GM12878 (cell line): Measurements from ENCODE around the gene RAMACL. TPM values are rescaled to one million over a fixed set of nuclear protein-coding genes. Genes with fewer than 3 reads are reported as not detected.

Experiments
- PAX8 ChIP-seq: fragments of 450-650 bp; IDR thresholded peaks from 2 replicates; pipeline ENCODE4 v1.6.1; 2017; ENCODE audit warnings: mild to moderate bottlenecking, moderate library complexity
- RELA ChIP-seq: fragments of 450-650 bp; IDR thresholded peaks from 2 replicates; pipeline ENCODE4 v1.8.0; 2014; ENCODE audit warnings: borderline replicate concordance; ENCODE audit not compliant: partially characterized antibody
- YBX1 ChIP-seq: fragments of 450-650 bp; IDR thresholded peaks from 2 replicates; pipeline ENCODE4 v1.6.1; 2016; ENCODE audit warnings: antibody characterized with exemption
- ZBTB40 ChIP-seq: fragments of 450-650 bp; IDR thresholded peaks from 2 replicates; pipeline ENCODE4 v1.6.1; 2016; ENCODE audit warnings: mild to moderate bottlenecking, moderate library complexity, borderline replicate concordance
- ZNF24 ChIP-seq: fragments of 450-650 bp; IDR thresholded peaks from 2 replicates; pipeline ENCODE4 v1.6.1; 2017; ENCODE audit warnings: antibody characterized with exemption, mild to moderate bottlenecking
- polyA plus RNA-seq, 11 experiments: library from polyadenylated mRNA; depleted of rRNA in 4 of 11; unstranded in 6 of 11; stranded (reverse) in 5 of 11; fragments of >200 nt; fragmentation: Nextera tagmentation in 4 of 11; fragmentation: Illumina TruSeq in 1 of 11; extraction: Ambion mirVana in 4 of 11; extraction: Trizol in 1 of 11; gene quantifications; 1 replicate in 1 of 11; 2 replicates in 10 of 11; pipeline versions ENCODE4 v1.2.1 to v1.2.3, GENCODE V29; 2011 to 2016; ENCODE audit warnings: inconsistent platforms in 2 of 11, missing spikeins in 2 of 11, low read depth in 1 of 11
- total RNA-seq, 4 experiments: library from RNA; depleted of rRNA in 3 of 4; stranded (reverse); fragments of >200 nt in 3 of 4; fragmentation: Illumina TruSeq in 1 of 4; extraction: Trizol in 1 of 4; gene quantifications; 2 replicates each; pipeline versions ENCODE4 v1.2.1 to v1.2.3, GENCODE V29; 2013 to 2021
- TF ChIP-seq, protein P1 (sequence below): fragments of 450-650 bp; IDR thresholded peaks from 2 replicates; pipeline ENCODE4 v1.6.1; 2017; ENCODE audit warnings: low read depth, mild to moderate bottlenecking, moderate library complexity
- TF ChIP-seq, protein P2 (sequence below): IDR thresholded peaks from 2 replicates; pipeline ENCODE4 v1.6.1; 2011; ENCODE audit warnings: low read depth, low read length, improper control_type of control experiment, borderline replicate concordance
- TF ChIP-seq, protein P3 (sequence below): fragments of 450-650 bp; IDR thresholded peaks from 2 replicates; pipeline ENCODE4 v1.6.1; 2017; ENCODE audit warnings: borderline replicate concordance

Gene RAMACL
- total and polyA plus RNA-seq, 10 of the 15 experiments (the other 5 are each of a cell fraction or from before 2014, with no cell fraction given): 0.09 to 1.3 (median 0.31) TPM; not detected in 1

- TF ChIP-seq, protein P1, sequence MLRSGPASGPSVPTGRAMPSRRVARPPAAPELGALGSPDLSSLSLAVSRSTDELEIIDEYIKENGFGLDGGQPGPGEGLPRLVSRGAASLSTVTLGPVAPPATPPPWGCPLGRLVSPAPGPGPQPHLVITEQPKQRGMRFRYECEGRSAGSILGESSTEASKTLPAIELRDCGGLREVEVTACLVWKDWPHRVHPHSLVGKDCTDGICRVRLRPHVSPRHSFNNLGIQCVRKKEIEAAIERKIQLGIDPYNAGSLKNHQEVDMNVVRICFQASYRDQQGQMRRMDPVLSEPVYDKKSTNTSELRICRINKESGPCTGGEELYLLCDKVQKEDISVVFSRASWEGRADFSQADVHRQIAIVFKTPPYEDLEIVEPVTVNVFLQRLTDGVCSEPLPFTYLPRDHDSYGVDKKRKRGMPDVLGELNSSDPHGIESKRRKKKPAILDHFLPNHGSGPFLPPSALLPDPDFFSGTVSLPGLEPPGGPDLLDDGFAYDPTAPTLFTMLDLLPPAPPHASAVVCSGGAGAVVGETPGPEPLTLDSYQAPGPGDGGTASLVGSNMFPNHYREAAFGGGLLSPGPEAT: no peak
- TF ChIP-seq ZBTB40 (no peak), YBX1 (no peak), RELA (no peak), PAX8 (no peak), ZNF24 (no peak)
- TF ChIP-seq, protein P2, sequence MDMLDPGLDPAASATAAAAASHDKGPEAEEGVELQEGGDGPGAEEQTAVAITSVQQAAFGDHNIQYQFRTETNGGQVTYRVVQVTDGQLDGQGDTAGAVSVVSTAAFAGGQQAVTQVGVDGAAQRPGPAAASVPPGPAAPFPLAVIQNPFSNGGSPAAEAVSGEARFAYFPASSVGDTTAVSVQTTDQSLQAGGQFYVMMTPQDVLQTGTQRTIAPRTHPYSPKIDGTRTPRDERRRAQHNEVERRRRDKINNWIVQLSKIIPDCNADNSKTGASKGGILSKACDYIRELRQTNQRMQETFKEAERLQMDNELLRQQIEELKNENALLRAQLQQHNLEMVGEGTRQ: no peak
- TF ChIP-seq, protein P3, sequence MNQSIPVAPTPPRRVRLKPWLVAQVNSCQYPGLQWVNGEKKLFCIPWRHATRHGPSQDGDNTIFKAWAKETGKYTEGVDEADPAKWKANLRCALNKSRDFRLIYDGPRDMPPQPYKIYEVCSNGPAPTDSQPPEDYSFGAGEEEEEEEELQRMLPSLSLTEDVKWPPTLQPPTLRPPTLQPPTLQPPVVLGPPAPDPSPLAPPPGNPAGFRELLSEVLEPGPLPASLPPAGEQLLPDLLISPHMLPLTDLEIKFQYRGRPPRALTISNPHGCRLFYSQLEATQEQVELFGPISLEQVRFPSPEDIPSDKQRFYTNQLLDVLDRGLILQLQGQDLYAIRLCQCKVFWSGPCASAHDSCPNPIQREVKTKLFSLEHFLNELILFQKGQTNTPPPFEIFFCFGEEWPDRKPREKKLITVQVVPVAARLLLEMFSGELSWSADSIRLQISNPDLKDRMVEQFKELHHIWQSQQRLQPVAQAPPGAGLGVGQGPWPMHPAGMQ: no peak
These were observed 29.6 kb downstream of the RAMACL start (continued) for GRCh38 chr6:166556863-166557322.
